Activated CD4-positive, alpha-beta memory T cell treated with anti-CD3 and anti-CD28 coated beads for 36 hours (primary cell): Measurements from ENCODE around the gene AIM2. TPM values are rescaled to one million over a fixed set of nuclear protein-coding genes. Genes with fewer than 3 reads are reported as not detected.
A peak's percentile ranks its signal among the peaks of the same experiment; 100 is the strongest.
"Not testable (repeated sequence)": the region's sequence is repeated elsewhere in the genome, so short reads cannot be mapped to it uniquely, and the experiment has no call there.

Source experiments
- CTCF ChIA-PET: fragments of 350-600 bp; sonication (Branson Sonifier 250); formaldehyde crosslinking; loops from one replicate; lab custom pipeline; 2021; ENCODE audit warnings: antibody characterized with exemption, inconsistent platforms; lab: Charles Lee
- POLR2A ChIA-PET: fragments of 350-600 bp; sonication (Branson Sonifier 250); formaldehyde crosslinking; loops from one replicate; lab custom pipeline; 2021; ENCODE audit warnings: antibody characterized with exemption; lab: Charles Lee
- DNase-seq: peaks from one replicate; pipeline ENCODE4 v3.0.0-alpha.2; 2020
- H3K27ac Mint-ChIP-seq: one replicate; pipeline ENCODE4 v1.8.0; 2021; ENCODE audit warnings: mixed read lengths
- H3K27me3 Mint-ChIP-seq: one replicate; pipeline ENCODE4 v1.8.0; 2021; ENCODE audit warnings: mixed read lengths
- H3K36me3 Mint-ChIP-seq: one replicate; pipeline ENCODE4 v1.8.0; 2021; ENCODE audit warnings: mixed read lengths
- H3K4me1 Mint-ChIP-seq: one replicate; pipeline ENCODE4 v1.8.0; 2021; ENCODE audit warnings: low read depth, mixed read lengths
- H3K4me3 Mint-ChIP-seq: one replicate; pipeline ENCODE4 v1.8.0; 2021; ENCODE audit warnings: mild to moderate bottlenecking, mixed read lengths
- H3K9me3 Mint-ChIP-seq: one replicate; pipeline ENCODE4 v1.8.0; 2021; ENCODE audit warnings: mixed read lengths
- intact Hi-C: fragments of 100-400 bp; cut with micrococcal nuclease; formaldehyde crosslinking; loops from one replicate; pipeline ENCODE4 v1.15.1; 2023
- total RNA-seq, 2 experiments: library from RNA; stranded (reverse); gene quantifications; one replicate each; pipeline ENCODE4 v1.2.3, GENCODE V29; 2021

AIM2 gene
- total RNA-seq, 2 experiments from 2014 or later, result 216 to 224 TPM

DNA sequence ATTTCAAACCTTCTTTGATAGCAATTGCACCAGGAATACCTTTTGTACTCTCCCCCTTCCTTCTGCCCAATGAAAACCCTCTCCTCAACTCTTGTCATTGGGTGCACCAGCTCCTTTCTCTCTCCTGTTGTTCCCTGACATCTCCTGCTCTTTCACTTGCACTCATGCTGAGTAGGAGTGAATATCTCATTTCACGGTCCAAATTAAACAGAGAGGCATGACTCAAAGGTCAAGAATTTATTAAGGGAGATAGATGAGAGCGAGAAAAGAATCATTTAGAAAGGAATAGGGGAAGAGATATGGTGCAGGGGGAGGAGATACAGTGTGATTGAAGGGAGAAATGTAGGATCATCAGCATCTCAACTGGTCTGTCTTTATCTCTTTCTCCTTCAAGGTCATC is 22.1 kb downstream of the AIM2 start:
- Mint-ChIP-seq H3K4me3 (no peak overlapping the region), H3K27ac (peak overlapping the region; percentile 76)

DNA sequence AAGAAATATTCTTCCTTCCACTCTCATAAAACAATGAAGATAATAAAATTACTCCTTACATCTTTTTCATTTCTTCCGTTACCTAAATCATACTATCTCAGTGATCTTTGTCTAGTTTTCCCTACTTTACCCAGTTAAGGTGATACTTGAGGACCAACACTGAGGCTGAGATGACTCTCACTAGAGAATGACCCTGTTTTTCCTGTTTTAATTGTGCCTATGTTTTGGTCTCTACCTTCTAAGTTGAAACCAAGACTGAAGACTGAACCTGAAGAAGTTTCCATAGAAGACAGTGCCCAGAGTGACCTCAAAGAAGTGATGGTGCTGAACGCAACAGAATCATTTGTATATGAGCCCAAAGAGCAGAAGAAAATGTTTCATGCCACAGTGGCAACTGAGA is 25.1 kb downstream of the AIM2 start:
- POLR2A ChIA-PET, result interaction anchor here (1.0 kb wide), 1 partner anchor 10 kb away, joined by 5 read pairs; no protein-coding TSS in a partner anchor

More for the DNA sequence above, 22.1 kb downstream of the AIM2 start:
- Mint-ChIP-seq H3K36me3 (peaks cover 83% of the 10 kb centered on the region), H3K27me3 (no peaks in the 10 kb centered on the region), H3K9me3 (no peaks in the 10 kb centered on the region), H3K4me1 (peaks cover 67% of the 10 kb centered on the region)
- DNase-seq, result no peak
- POLR2A ChIA-PET, result interaction anchor here (1.1 to 2.6 kb wide), 3 partner anchors 14 to 37 kb away, joined by 3 to 9 read pairs (median 7); partner anchors contain the start of gene AIM2
- intact Hi-C loops, result loop anchor here (1.0 kb wide), 1 partner anchor 18 kb away; no protein-coding TSS in a partner anchor
- CTCF ChIA-PET, result interaction anchor here (1.4 kb wide), 1 partner anchor 16 kb away, joined by 6 read pairs; no protein-coding TSS in a partner anchor

DNA sequence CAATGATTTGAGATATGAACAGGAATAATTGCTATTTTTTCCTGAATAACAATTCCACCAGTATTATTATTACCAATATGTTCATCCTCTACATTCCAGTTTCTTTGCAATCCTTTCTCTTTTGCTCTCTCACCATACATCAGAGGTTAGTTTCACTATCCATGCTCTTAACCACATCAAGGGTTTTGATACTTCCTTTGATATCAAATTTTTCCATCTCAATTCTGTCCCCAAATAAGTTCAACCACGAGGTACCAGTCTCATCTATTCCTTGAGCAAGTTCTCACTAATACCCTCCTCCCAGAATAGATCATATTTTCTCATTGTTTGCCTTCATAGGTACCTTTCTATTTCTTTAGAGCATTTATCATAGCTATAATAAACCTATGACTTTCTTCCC is 30.1 kb downstream of the AIM2 start:
- H3K9me3 Mint-ChIP-seq, POLR2A ChIA-PET, intact Hi-C loops, H3K27me3 Mint-ChIP-seq, DNase-seq: not testable (repeated sequence)
- H3K4me1 Mint-ChIP-seq, result peaks cover 58% of the 10 kb centered on the region
- H3K4me3 Mint-ChIP-seq, result peak overlapping the region; percentile 38
- CTCF ChIA-PET, result interaction anchor here (1.2 kb wide), 1 partner anchor 25 kb away, joined by 3 read pairs; no protein-coding TSS in a partner anchor
- H3K36me3 Mint-ChIP-seq, result peaks cover 67% of the 10 kb centered on the region
- H3K27ac Mint-ChIP-seq, result peak overlapping the region; percentile 67

More for the DNA sequence above, 25.1 kb downstream of the AIM2 start:
- peak overlapping the region; percentile 69 for H3K27ac Mint-ChIP-seq
- H3K4me1 Mint-ChIP-seq, result peaks cover 63% of the 10 kb centered on the region
- CTCF ChIA-PET, result interaction anchor here (2.6 kb wide), 1 partner anchor 38 kb away, joined by 9 read pairs; no protein-coding TSS in a partner anchor
- H3K9me3 Mint-ChIP-seq, result no peaks in the 10 kb centered on the region
- intact Hi-C loops, result no loop called here
- no peak overlapping the region for H3K4me3 Mint-ChIP-seq
- H3K36me3 Mint-ChIP-seq, result peaks cover 77% of the 10 kb centered on the region
- H3K27me3 Mint-ChIP-seq, result no peaks in the 10 kb centered on the region
- no peak for DNase-seq

DNA sequence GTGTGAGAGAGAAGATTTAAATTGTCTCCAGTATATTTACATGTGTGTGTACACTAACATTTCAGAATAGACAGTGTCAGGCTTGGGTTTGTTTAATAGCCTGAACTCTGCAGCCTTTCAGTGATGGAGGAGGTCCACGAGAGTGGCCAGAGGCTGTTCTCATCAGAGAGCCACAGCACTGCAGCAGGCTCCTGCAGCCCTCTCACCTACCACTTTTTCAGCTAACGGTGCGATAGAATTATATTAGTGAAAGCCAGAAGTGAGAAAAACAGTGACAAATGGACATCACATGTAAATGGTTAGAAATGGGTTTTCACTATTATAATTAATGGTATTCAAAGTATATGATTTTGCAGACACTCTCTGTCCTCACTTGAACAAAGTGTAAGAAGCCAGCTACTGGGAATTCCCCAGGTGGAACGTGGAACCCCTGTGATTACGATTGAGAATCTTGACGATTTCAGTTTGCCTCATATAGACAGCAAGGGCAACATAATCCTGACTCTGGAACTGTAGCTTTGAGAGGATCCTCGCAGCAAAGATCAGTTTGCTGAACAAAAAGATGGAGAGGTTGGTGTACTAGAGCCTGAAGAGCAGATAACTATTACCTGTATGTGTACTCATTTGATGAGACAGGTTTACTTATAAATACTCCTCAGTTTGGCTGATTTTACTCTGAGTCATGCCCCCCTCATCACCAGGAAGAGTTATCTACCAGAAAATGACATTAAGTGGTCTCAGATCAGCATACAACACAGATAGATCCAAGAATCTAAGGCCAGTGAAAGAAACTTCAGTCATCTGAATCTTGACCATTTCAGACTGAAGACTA is 35.5 kb downstream of the AIM2 start:
- Mint-ChIP-seq H3K4me3 (no peak overlapping the region), H3K4me1 (peaks cover 64% of the 10 kb centered on the region), H3K9me3 (no peaks in the 10 kb centered on the region), H3K27ac (peak overlapping the region; percentile 71), H3K27me3 (no peaks in the 10 kb centered on the region), H3K36me3 (peaks cover 78% of the 10 kb centered on the region)
- ChIA-PET CTCF (interaction anchor here (0.6 to 1.8 kb wide), 8 partner anchors 12 to 221 kb away, joined by 3 to 9 read pairs (median 3); partner anchors contain the start of gene AIM2), POLR2A (interaction anchor here (0.8 to 1.2 kb wide), 7 partner anchors 10 to 36 kb away, joined by 3 to 5 read pairs (median 3); partner anchors contain the start of genes AIM2 and IFI16)
- DNase-seq, result peak; percentile 54
- intact Hi-C loops, result loop anchor here (2.0 kb wide), 2 partner anchors 14 to 26 kb away; no protein-coding TSS in a partner anchor

DNA sequence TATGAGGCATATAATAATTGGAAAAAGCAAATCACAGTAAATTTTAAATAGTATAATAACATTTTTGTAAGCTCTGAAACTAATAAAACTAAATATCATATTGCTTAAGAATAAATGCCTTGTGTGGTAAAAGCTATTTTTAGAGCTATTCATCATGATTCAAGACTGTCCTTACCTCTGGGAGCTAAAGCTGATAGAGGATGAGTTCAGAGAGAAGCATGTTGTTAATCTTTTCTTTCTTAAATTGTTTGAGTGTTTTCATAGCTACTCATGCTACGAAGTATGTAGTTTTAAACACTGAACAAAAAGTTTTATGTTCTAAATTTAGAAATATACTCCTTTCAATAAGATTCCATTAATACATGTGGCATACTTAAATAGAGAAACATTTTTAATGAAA is 36.4 kb downstream of the AIM2 start:
- H3K4me1 Mint-ChIP-seq, result peaks cover 61% of the 10 kb centered on the region
- ChIA-PET CTCF (interaction anchor here (1.0 to 1.8 kb wide), 4 partner anchors 16 to 48 kb away, joined by 3 to 5 read pairs (median 3); partner anchors contain the start of gene AIM2), POLR2A (interaction anchor here (1.0 kb wide), 1 partner anchor 13 kb away, joined by 3 read pairs; no protein-coding TSS in a partner anchor)
- intact Hi-C loops, result loop anchor here (2.0 kb wide), 2 partner anchors 13 to 25 kb away; no protein-coding TSS in a partner anchor
- no peak for DNase-seq
- no peaks in the 10 kb centered on the region for H3K9me3 Mint-ChIP-seq
- no peak overlapping the region for H3K4me3 Mint-ChIP-seq
- H3K27me3 Mint-ChIP-seq, result no peaks in the 10 kb centered on the region
- H3K27ac Mint-ChIP-seq, result no peak overlapping the region
- peaks cover 82% of the 10 kb centered on the region for H3K36me3 Mint-ChIP-seq

DNA sequence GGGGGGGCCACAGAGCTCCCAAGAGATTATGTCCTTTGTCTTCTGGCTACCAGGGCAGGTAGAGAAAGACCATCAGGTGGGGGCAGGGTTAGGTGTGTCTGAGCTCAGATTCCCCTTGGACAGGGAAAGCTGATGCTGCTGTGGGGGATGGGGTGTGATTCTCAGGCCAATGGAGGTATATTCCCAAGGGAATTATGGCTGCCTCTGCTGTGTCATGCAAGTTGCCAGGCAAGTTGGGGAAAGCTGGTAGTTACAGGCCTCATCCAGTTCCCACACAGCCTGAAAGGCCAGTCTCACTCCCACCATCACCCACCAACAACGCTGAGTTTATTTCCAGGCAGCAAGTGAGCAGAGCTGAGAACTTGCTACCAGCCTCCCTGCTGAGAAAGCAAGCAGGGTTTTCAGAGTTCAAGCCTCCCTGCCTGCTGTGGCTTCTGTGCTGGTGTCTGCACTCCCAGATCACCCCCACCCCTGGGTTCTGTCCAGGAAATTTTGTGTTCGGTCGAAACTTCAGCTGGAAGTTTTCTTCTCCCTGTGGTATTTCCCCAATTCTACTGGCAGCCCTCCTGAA is 45.6 kb downstream of the AIM2 start:
- ChIA-PET POLR2A (interaction anchor here (1.2 kb wide), 1 partner anchor 25 kb away, joined by 4 read pairs; no protein-coding TSS in a partner anchor), CTCF (interaction anchor here (0.9 to 1.0 kb wide), 2 partner anchors 58 to 827 kb away, joined by 3 to 4 read pairs; no protein-coding TSS in a partner anchor)
- peaks cover 88% of the 10 kb centered on the region for H3K36me3 Mint-ChIP-seq
- peak overlapping the region; percentile 69 for H3K27ac Mint-ChIP-seq
- H3K27me3 Mint-ChIP-seq, result no peaks in the 10 kb centered on the region
- no peak overlapping the region for H3K4me3 Mint-ChIP-seq
- no peak for DNase-seq
- peaks cover 2% of the 10 kb centered on the region for H3K9me3 Mint-ChIP-seq
- peaks cover 66% of the 10 kb centered on the region for H3K4me1 Mint-ChIP-seq
- intact Hi-C loops, result no loop called here

DNA sequence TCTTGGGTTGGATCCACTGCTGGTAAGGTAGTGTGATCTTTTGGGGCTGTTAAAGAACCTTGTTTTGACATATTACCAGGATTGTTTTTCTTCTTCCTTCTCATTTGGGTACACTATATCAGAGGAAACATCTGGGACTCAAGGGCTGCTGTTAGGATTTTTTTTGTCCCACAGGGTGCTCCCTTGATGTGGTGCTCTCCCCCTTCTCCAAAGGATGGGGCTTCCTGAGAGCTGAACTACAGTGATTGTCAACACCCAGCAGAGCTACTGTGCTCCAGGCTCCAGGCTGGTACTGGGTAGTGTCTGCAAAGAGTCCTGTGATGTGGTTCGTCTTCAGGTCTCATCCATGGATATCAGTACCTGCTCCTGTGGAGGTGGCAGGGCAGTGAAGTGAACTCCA is 46.3 kb downstream of the AIM2 start:
- Mint-ChIP-seq H3K36me3 (peaks cover 89% of the 10 kb centered on the region), H3K27me3 (no peaks in the 10 kb centered on the region), H3K4me3 (no peak overlapping the region), H3K9me3 (peaks cover 2% of the 10 kb centered on the region), H3K4me1 (peaks cover 69% of the 10 kb centered on the region), H3K27ac (peak overlapping the region; percentile 69)
- intact Hi-C loops, result no loop called here
- DNase-seq, result no peak
- ChIA-PET POLR2A (interaction anchor here (1.2 kb wide), 1 partner anchor 26 kb away, joined by 4 read pairs; no protein-coding TSS in a partner anchor), CTCF (interaction anchor here (0.9 to 1.0 kb wide), 2 partner anchors 59 to 827 kb away, joined by 3 to 4 read pairs; no protein-coding TSS in a partner anchor)

DNA sequence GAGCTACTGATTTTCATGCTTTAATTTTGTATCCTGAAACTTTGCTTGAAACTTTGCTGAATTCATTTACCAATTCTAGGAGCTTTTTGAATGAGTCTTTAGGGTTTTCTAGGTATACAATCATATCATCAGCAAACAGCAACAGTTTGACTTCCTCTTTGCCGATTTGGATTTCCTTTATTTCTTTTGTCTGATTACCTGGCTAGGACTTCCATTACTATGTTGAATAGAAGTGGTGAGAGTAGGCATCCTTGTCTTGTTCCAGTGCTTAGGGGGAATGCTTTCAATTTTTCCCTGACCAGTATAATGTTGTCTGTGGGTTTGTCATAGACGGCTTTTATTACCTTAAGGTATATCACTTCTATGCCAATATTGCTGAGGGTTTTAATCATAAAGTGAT is 49.7 kb downstream of the AIM2 start:
- CTCF ChIA-PET, H3K9me3 Mint-ChIP-seq: not testable (repeated sequence)

DNA sequence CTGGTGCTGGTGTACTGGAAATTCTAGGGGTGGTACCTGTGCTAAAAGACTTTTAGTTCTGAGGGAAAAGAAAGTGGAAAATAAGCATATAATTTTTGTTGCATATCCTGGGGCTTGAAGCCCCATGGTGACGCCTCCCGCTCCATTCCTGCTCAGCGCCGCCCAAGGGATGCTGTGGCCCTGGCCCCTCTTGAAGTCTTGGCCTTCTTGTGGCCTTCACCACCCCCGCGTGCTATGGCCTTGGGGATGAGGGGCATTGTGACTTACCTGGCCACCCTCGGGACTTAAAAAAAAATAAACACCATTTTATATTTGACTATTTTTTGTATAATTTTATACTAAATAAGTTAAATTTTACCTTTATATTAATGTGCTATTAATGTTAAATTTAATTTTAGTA is 51.5 kb downstream of the AIM2 start:
- Mint-ChIP-seq H3K4me3 (no peak overlapping the region), H3K9me3 (peaks cover 2% of the 10 kb centered on the region), H3K4me1 (peaks cover 76% of the 10 kb centered on the region), H3K36me3 (peaks cover 85% of the 10 kb centered on the region), H3K27me3 (no peaks in the 10 kb centered on the region), H3K27ac (no peak overlapping the region)
- ChIA-PET POLR2A (interaction anchor here (1.4 kb wide), 1 partner anchor 9 kb away, joined by 3 read pairs; no protein-coding TSS in a partner anchor), CTCF (interaction anchor here (0.7 to 1.0 kb wide), 3 partner anchors 15 to 588 kb away, joined by 3 read pairs; no protein-coding TSS in a partner anchor)
- intact Hi-C loops, result no loop called here
- DNase-seq, result no peak

More for the DNA sequence above, 49.7 kb downstream of the AIM2 start:
- peak overlapping the region; percentile 31 for H3K4me3 Mint-ChIP-seq
- H3K36me3 Mint-ChIP-seq, result peaks cover 84% of the 10 kb centered on the region
- peak overlapping the region; percentile 46 for H3K27ac Mint-ChIP-seq
- H3K27me3 Mint-ChIP-seq, POLR2A ChIA-PET, DNase-seq: not testable (repeated sequence)
- intact Hi-C loops, result loop anchor here (2.0 kb wide), 1 partner anchor 14 kb away; no protein-coding TSS in a partner anchor
- peaks cover 73% of the 10 kb centered on the region for H3K4me1 Mint-ChIP-seq

DNA sequence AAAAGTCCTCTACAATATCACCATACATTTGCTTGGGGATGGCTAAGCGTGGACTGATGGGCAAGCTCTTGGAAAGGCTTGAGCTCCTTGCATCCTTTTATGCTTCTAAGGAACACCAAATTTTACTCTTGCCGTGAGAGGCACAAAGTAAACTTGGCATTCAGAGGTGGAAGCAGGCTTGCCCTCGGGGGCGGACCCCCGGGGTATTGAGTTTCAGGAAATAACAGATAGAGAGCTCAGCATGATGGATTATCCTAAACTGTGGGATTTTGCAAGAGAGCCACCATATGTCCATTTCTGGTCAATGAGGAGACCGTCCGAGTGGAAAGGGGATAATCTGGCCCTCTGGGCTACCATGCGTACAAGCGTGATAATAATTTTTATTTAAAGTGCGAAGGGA is 52.8 kb downstream of the AIM2 start:
- intact Hi-C loops, result no loop called here
- POLR2A ChIA-PET, result interaction anchor here (1.0 kb wide), 1 partner anchor 14 kb away, joined by 3 read pairs; the partner anchor contains the start of gene IFI16
- Mint-ChIP-seq H3K27me3 (no peaks in the 10 kb centered on the region), H3K4me1 (peaks cover 79% of the 10 kb centered on the region), H3K36me3 (peaks cover 84% of the 10 kb centered on the region), H3K4me3 (no peak overlapping the region), H3K27ac (no peak overlapping the region), H3K9me3 (no peaks in the 10 kb centered on the region)
- CTCF ChIA-PET, result no interaction called here
- DNase-seq, result no peak

DNA sequence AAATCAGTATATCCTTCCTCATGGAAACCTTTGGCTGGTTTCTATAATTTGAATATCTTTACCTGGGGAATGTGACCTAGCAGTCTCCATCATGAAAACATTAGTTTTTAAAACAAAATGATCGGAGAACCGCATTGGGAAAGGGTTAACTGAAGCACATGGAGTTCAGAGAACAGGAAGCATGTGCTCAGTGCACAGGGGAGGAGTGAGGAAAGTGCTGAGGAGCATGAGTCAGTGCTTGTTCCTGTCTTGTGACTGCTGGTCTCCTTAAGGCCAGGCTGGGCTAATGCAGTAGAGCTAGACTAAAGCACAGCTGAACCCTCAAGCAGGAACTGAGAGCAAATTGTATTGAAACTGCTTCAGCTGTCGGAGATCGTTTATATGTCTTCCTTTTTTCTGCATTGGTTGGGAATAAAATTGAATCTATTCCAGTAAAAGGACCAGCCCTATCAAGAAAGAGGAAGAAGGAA is 61.1 kb downstream of the AIM2 start:
- POLR2A ChIA-PET, result interaction anchor here (0.9 to 7.3 kb wide), 10 partner anchors 9 to 87 kb away, joined by 3 to 153 read pairs (median 4); partner anchors contain the start of gene AIM2
- DNase-seq, result peak; percentile 85
- no peaks in the 10 kb centered on the region for H3K27me3 Mint-ChIP-seq
- CTCF ChIA-PET, result interaction anchor here (1.2 to 2.9 kb wide), 3 partner anchors 13 to 56 kb away, joined by 3 to 13 read pairs (median 4); no protein-coding TSS in a partner anchor
- peaks cover 91% of the 10 kb centered on the region for H3K36me3 Mint-ChIP-seq
- no peaks in the 10 kb centered on the region for H3K9me3 Mint-ChIP-seq
- H3K27ac Mint-ChIP-seq, result peak overlapping the region; percentile 100
- H3K4me1 Mint-ChIP-seq, result peaks cover 56% of the 10 kb centered on the region
- peak overlapping the region; percentile 96 for H3K4me3 Mint-ChIP-seq
- intact Hi-C loops, result loop anchor here (1.0 to 2.0 kb wide), 4 partner anchors 25 to 61 kb away; partner anchors contain the start of gene AIM2
